GM12891 (cell line): ENCODE measurements around the gene FAM50B.

ENCODE experiments used
- POLR2A ChIP-seq: IDR thresholded peaks from 2 replicates; pipeline ENCODE4 v1.6.1; 2011; ENCODE audit warnings: low read depth, low read length, control low read depth
- POLR2AphosphoS5 ChIP-seq: IDR thresholded peaks from 2 replicates; pipeline ENCODE4 v1.6.1; 2011; ENCODE audit warnings: low read depth, low read length, control low read depth
- POU2F2 ChIP-seq: IDR thresholded peaks from 2 replicates; pipeline ENCODE4 v1.6.1; 2011; ENCODE audit warnings: low read depth, mild to moderate bottlenecking, control low read depth, low read length, moderate library complexity
- TAF1 ChIP-seq: IDR thresholded peaks from 2 replicates; pipeline ENCODE4 v1.6.1; 2011; ENCODE audit warnings: low read depth, low read length, control low read depth

- TF ChIP-seq POU2F2 = no peak
- TF ChIP-seq POLR2AphosphoS5 = no peak
- no peak for TF ChIP-seq POLR2A
- no peak for TF ChIP-seq TAF1
These were observed 24.9 kb downstream of the FAM50B start for GRCh38 chr6:3874069-3874468.
